ENCODE measurements around the gene COL8A2.
"Not testable (repeated sequence)": the region's sequence is repeated elsewhere in the genome, so short reads cannot be mapped to it uniquely, and the experiment has no call there.

The COL8A2 gene

DNA sequence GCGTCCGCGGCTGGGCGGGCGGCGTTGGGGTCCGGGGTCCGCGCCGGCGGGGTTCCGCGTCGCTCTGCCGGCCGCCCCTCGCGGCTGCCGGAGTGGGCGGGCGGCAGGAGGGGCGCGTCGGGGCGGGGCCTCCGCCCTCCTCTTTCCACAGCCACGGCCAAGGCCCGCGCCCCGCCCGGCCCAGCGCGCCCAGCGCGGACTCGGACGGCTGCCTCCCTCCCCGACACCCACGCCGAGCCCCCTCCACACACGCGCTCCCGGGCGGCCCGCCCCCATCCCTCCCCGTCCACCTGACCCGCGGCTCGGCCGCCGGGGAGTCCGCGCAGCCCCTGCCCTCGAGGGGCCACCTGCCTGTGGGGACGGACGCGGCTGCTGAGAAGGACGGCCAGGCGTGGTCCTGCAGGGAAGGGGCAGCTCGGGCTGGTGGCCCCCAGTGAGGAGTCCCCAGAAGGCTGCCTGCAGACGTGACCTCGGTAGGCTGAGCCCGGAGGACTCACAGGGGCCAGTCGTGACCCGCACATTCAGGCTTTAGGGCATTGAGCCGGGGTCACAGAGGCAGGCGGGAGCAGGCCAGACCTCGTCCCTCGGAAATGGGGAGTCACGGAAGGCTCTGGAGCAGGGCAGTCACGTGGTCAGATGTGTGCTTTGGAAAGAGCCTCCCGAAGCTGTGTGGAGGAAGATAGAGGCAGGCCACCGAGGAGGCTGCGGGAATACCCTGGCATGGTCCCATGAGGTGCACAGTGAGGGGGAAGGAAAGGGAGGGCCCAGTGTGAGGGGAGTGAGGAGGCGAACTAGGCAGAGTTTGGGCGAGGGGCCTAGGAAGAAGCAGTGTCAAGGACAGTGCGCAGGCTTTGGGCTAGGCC is at the start of gene COL8A2:
Gene COL8A2, minus strand, starts transcription at position 94 of the 863 bp plus-strand sequence. CDS start 24,980 bp downstream, outside the sequence.
- no peak for DNase-seq

DNA sequence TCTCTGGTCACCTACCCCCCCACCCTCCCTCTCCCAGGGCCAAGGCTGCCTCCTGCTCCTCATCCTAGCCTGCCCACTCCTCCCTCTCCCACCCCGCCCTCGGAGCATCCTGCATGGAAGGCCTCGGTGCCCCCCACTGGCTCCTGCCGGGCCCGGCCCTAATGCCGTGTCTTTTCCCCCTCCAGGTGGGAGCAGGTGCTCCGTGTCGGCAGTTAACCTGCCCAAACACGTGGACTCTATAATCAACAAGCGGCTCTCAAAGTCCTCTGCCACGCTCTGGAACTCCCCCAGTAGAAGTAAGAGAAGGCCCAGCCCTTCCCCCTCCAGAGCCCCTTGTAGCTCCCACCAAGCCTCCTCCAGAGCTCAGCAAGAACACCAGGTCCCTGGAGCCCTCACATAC is 49.7 kb upstream of the COL8A2 start:
- DNase-seq: no peak

DNA sequence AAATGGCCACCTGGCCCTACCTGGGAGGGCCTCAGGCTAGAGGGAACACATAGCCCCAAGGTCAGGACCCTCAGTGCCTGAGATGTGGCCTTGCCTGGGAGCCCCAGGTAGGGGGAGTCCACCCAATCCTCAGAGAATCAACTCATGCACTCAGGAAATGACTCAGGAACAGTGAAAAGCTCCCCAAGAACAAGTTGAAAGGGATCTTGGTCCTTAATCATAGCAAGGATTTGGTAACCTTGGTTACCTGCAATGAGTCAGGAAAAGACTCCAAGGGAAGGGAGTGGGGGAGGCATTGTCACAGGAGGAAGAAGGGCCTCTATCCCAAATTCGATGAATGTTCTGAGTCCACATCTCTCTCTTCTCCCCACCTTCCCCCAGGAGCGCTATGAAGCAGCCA is 48.0 kb upstream of the COL8A2 start:
- DNase-seq: no peak

DNA sequence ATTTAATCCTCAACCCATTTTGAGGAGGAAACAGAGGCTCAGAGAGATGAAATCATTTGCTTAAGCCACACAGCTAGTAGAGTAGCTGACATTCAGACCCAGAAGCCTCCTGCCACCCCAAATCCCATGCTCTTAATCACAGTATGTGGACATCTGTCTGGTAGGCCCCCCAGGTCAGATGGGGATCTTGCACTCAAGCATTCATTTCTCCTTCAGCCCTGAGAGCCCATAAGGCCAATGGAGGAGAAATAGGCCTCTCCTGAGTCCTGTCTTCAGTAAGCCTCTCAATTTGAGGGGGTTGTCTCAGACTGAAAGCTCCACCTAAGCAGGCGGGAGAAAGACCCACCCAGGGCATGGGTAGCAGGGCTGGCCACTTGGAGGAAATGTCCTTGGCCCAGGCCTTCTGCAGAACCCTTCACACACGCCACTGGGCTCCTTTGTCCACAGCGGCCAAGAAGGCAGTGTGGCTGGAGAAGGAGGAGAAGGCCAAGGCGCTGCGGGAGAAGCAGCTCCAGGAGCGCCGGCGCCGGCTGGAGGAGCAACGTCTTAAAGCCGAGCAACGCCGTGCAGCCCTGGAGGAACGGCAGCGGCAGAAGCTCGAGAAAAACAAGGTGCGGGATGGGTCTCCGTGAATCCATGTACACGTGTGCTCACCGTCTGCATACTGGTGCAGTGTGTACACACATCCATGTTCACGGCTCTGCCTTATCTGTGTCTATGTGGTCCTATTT is 47.2 kb upstream of the COL8A2 start:
- DNase-seq: no peak

DNA sequence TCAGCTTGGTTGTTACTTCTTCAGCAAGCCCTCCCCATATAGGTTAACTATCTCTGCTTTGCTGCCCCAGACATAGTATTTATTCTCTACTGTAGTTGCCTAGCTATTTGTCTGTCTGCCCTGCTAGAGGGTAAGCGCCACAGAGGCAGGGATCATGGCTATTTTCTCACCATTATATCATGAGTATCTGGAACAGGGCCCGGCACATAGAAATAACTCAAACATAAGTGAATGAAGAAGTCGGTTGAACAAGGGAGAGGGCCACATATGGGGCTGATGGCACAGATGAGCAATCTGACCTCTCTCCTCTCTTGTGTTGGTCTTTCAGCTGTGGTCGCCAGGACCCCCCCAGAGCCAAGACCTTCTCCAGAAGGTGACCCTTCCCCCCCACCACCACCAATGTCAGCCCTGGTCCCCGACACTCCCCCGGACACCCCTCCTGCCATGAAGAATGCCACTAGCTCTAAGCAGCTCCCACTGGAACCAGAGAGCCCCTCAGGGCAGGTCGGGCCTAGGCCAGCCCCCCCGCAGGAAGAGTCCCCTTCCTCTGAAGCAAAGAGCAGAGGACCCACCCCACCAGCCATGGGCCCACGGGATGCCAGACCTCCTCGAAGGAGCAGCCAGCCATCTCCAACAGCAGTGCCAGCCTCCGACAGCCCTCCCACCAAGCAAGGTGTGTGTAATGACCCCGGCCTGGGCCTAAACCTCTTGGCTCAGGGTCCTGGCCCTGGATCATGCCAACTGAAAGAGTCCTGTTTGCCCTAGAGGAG is 45.8 kb upstream of the COL8A2 start:
- DNase-seq: no peak

DNA sequence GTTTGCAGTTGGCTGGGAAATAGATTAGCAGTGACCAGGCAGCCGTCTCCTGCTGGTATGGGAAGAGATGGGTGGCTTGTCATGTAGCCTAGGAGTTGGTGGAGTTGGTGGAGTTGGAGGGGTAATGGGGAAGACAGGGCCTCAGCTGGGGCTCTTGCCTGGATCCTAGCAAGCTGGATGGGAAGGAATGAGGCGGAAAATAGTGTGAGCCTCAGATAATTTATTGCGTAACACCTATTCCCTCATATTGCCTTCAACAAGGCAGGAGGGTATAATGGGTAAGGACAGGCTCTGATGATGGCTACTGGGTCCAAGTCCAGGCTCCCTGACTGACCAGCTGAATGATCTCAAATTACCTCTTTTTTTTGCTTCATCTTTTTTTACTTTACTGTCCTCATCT is 43.5 kb upstream of the COL8A2 start:
- no peak for DNase-seq

DNA sequence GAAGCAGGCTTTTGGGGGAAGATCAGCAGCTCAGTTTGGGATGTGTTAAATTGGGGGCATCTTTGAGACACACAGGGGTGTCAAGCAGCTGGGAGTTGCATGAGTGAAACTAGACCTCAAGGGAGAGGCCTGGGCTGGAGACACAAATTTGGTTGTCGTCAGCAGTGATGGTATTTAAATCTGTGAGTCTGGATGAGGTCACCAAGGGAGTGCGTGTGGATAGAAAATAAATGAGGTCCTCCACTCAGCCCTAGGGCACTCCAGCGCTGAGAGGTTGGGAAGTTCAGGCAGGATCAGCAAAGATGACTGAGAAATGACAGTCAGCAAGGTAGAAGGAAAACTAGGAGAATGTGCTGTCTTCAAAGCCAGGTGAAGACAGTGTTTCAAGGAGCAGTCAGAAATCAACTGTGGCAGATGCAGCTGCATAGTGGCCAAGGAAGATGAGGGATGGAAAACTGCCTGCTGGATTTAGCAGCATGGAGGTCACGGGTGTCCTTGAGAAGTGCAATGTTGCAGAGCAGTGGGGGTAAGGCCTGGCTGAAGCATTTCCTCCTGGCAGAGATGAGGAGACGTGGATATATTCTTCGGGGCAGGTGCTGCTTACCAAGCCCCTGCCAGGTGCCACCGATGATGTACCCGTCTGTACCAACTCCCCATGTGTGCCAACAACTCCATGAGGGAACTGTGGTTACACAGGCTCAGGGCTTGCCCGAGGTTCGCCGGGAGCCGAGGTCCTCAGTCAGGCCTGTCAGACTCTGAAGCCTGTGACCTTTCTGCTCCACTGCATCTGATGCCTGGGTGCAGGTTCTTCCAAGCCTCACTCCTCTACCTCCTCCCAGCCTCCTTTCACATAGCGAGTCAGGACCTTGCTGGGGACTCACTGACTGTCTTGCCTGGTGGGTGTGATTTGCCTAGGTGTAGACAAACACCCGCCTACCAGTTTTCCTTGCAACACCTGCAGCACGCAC is 42.2 kb upstream of the COL8A2 start:
- no peak for DNase-seq

DNA sequence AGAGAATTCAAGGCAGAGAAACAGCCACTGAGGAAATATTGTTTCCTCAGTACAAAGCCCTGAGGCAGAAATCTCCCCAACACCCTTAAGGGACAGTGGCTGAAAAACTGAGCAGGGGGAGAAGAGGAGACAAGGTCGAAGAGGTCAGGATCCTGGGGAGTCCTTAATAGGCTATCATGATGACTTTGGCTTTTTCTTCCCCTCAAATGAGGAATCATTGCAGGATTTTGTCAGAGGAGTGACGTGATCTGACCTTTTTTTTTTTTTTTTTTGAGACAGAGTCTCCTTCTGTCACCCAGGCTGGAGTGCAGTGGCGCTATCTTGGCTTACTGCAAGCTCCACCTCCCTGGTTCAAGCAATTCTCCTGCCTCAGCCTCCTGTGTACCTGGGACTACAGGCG is 41.1 kb upstream of the COL8A2 start:
- DNase-seq: no peak

DNA sequence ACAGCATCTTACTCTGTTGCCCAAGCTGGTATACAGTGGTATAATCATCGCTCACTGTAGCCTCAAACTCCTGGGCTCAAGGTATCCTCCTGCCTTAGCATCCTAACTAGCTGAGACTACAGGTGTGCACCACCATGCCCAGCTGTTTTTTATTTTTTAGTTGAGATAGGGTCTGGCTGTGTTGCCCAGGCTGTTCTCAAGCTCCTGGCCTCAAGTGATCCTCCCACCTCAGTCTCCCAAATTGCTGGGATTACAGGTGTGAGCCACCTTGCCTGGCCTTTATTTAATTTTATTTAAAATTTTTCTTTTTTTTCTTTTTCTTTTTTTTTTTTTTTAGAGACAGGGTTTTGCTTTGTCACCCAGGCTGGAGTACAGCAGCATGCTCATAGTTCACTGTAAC is 40.1 kb upstream of the COL8A2 start:
- DNase-seq: no peak

DNA sequence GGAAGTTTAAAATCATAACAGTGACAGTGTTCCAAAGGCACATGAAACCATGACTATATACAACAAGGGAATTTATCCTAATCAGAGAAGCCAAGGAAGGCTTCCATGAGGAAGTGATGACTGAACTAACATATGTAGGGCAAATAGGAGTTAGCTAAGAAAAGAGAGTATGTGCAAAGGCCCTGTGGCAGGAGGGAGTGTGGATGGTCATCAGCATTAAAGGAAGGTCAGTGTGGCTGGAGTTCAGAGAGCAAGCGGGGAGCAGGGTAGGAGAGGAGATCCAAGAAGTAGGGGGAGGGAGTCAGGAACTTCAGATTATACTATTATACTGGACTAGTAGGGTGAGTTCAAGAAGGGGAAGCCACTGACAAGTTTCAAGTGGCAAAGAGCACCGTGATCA is 39.3 kb upstream of the COL8A2 start:
- no peak for DNase-seq

DNA sequence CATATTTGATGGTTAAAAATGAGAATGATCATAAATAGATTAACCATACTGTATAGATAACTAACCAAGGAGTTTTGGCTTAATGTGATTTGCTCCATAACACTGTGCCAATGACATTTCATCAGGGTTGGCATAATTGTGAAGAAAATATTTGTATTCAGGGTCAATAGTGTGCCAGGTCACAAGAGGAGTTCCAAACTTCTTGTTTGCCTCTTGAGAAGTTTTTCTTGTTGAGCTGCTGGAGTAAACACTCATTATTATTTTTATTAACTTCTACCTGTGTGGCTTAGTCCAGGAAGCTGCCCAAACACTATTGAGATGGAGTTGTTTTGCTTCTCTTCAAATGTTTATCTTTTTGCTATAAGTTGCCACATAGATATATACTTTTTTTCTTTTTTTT is 38.4 kb upstream of the COL8A2 start:
- DNase-seq: no peak

DNA sequence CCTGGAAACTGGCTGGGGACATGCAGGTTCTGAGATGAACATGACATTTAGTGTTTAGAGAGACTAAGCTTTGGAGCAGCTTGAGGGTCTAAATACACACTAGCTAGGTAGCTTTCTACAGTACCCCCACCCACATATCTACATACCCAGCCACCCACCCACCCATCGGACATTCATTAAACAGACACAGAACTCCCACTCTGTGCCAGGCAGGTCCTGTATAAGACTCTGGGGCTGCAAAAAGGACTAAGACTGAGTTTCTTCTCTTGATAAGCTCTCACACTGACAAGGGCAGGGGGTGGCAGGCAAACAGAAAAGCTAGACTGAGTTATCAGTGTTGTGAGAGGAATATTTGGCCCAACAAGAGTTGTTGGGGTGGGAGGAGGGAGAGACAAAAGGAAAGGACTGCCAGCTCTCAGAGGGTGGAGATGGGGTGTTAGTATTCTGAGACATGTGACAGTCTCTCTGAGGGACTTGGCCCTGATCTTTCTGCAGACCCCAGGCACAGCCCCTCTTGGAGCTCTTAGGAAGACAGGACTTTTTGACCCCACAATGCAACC is 37.7 kb upstream of the COL8A2 start:
- no peak for DNase-seq

DNA sequence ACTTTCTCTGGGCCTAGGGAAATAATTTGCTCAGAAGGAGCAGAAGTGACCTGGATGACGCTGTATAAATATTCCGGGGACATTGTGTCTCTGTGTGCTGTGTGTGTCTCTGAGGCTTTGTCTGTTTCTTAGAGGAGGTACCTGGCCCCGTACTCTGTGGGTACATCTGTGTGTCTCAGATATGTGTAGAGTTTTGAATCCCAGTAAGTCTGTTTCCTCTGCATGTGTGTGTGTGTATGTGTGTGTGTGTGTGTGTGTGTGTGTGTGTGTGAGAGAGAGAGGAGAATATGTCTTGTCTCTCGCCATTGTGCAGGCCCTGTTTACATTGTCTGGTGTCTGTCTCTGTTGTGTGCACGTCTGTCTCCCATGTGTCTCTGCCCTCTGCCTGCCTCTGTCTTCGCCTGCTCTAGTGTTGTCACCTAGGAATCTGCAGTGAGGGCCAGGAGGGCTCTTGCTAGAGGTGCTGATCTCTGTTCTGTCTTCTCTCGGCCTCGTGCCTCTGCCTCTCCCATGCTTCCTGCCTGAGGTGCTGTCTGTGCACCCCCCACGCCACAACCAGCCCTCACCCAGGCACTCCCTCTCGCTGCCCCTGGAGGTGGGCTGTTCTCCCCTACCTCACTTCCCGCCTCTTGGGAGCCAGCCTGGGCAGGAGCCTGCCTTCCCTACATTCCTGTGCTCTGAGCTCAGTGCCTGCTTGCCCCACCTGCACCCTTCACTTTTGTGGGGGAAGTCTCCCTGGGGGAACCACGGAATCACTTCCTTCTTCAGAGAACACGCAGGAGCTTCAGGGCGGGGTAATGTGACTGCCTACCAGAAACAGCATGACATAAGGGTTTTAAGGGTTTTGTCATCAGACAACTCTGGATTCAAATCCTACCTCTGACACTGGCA is 36.9 kb upstream of the COL8A2 start:
- peak; percentile 70 for DNase-seq

DNA sequence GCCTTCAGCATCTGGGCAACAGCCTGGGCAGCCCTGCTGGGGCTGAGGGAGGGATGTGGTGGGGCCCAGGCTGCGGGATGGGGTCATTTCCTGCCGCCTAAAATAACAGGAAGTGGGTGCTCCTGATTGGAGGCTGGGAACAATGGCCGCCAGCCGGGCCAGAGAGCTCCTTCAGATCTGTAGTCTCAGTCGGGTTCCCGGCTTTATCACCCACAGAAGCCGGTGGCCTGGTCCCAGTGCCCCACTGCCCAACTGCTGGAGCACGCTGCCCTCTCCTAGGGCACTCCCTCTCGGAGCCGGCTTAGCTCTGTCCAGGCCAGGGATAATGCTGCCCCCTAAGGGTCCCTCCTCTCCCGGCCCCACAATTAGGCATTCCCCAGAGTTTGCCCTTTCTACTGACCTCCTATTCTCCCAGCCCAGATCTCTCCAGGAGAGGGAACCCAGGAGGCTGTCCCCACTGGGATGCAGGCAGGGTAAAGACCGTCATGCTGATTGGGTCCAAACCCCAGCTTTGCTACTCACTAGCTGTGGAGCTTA is 36.0 kb upstream of the COL8A2 start:
- DNase-seq: peak; percentile 70

DNA sequence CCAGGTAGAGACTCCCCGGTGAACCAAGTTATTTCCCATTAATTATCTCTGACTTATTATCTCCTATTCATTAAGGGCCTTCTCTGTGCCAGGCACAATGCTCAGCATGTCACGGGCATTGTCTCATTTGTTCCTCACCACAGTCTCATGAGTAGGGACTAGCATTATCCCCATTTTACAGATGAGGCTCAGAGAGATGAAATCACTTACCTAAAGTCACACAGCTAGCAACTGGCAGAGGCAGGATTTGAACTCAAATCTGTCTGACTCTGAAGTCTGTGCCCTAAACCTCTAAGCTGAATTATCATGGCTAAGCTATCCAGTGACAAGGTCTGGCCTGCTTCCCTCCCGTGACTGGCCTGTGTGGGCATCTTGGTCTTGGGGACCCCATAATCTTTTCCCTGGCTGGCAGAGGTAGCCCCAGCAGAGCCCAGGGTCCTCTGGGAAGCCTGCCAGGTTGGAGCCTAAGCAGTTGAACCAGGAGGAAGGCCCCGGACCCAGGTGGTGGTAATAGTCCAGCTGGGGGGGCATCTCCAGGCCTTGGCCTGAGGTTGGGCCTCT is 35.4 kb upstream of the COL8A2 start:
- no peak for DNase-seq

DNA sequence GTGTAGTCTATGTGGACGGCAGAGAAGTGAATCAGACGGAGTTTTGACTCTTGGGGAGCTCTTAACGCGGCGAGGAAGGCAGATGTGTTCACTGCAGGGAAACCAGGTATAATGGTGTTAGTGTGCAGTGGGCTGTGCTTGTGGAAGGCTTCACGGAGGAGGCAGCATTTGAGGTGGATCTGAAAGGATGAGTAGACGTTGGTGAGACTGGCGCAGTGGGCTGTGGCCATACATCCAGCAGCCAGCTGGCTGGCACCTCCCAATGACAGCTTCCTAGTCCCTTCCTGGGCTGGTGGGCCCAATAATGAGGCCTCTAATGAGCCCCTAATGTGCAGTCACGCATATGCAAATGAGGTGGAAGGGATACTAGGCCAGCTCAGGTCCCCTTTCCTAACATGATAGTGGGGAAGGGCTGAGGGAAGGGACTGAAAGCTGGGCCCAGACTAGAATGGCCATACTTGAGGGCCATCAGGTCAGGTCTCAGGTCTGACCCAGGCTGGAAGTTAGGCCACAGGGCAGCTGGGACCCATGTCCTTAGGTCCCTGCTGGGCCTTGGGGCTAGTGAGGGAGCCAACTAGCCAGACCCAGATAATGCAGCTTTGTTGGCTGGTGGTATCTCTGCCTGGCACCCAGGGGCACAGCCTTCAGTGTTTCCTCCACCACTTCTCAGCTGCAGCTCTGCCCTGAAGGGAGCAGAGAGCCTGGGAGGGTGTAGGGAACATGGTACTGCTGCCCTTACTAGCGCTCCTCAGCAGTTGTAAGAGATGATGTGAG is 34.8 kb upstream of the COL8A2 start:
- DNase-seq: no peak

DNA sequence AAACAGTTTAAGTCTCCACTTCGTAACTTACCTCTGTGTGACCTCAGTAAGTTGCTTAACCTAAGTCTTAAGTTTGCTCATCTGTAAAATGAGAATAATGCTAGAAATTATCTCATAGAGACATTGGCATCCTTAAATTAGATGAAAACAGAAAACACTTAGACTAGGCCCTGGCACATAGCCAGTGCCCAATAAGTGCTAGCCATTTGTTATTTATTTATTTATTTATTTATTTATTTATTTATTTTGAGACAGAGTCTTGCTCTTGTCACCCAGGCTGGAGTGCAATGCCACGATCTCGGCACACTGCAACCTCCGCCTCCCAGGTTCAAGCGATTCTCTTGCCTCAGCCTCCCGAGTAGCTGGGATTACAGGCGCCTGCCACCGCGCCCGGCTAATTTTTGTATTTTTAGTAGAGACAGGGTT is 33.8 kb upstream of the COL8A2 start:
- DNase-seq: not testable (repeated sequence)

DNA sequence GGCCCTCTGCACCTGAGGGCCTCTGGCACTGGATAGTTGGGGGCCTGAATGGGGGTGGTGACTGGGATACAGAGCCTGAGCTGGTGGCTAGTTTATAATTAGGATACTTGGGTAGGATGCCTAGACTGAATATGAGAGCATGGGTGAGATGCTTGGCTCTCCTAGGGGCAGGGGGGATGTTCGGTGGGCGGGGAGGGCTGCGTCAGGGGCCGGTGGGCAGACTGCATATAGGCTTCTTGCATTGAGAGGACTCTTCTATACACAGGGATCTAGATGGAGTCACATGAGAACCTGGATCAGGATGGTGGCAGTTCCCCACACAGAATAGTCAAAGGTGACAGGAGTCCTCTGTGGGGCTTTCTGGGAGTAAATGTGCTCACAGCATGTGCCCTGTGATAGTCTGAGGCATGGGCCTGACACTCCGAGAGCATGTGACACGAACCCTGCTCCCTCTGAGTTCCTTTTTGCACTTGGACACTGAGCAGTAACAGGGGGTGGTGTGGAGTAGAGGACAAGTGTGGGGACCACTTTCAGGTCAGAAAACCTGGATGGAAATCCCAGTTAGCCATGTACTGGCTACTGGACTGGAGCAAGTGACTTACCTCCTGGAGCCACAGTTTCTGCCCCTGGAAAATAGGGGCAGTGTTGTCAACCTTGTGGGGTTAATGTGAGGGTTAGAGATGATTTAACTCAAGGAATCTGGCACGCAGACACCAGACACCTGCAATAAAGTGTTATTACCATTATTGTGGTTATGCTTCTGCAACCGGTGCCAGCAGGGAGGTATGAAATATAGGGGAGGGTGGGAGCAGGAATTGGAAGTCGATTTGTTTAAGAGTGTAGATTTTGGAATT is 33.2 kb upstream of the COL8A2 start:
- no peak for DNase-seq

Data from CD4-positive, alpha-beta T cell treated with Interleukin-15 for 1 hour (primary cell).